RWPE2 (cell line): ENCODE results near the gene PPP1R7.

Experiments
- ATAC-seq: fragments of 200-7000 bp; cut with Tn5 transposase; 3 replicates; pipeline ENCODE4 v1.9.1; 2021; ENCODE audit warnings: low read depth
- DNase-seq: peaks from one replicate; pipeline ENCODE4 v3.0.0-alpha.2; 2020; ENCODE audit warnings: low spot score
- H3K27ac ChIP-seq: fragments of 450-650 bp; 2 replicates; pipeline ENCODE4 v1.5.1; 2017; ENCODE audit warnings: mild to moderate bottlenecking; ENCODE audit not compliant: poor library complexity, severe bottlenecking
- H3K27me3 ChIP-seq: fragments of 250-450 bp; sonication (Bioruptor Pico); 2 replicates; pipeline ENCODE4 v1.5.1; 2021; ENCODE audit warnings: mild to moderate bottlenecking, moderate library complexity; ENCODE audit not compliant: insufficient read depth, poor library complexity, severe bottlenecking
- H3K36me3 ChIP-seq: fragments of 250-450 bp; sonication (Bioruptor Pico); 2 replicates; pipeline ENCODE4 v1.5.1; 2020; ENCODE audit warnings: low read depth, mild to moderate bottlenecking, moderate library complexity
- H3K4me1 ChIP-seq: fragments of 250-450 bp; sonication (Bioruptor Pico); 2 replicates; pipeline ENCODE4 v1.5.1; 2021; ENCODE audit warnings: mild to moderate bottlenecking, moderate library complexity; ENCODE audit not compliant: insufficient read depth, poor library complexity, severe bottlenecking
- H3K4me3 ChIP-seq: fragments of 250-450 bp; sonication (Bioruptor Pico); 2 replicates; pipeline ENCODE4 v1.5.1; 2021; ENCODE audit warnings: mild to moderate bottlenecking, moderate library complexity; ENCODE audit not compliant: severe bottlenecking
- H3K9me3 ChIP-seq: fragments of 250-450 bp; sonication (Bioruptor Pico); 2 replicates; pipeline ENCODE4 v1.5.1; 2021; ENCODE audit warnings: mild to moderate bottlenecking, moderate library complexity; ENCODE audit not compliant: severe bottlenecking
- CTCF ChIP-seq: fragments of 450-650 bp; IDR thresholded peaks from one replicate; pipeline ENCODE4 v1.5.1; 2017; ENCODE audit warnings: mild to moderate bottlenecking, moderate library complexity; ENCODE audit not compliant: poor library complexity, severe bottlenecking

Gene PPP1R7

GRCh38 chr2:241115361-241115760 lies 34.9 kb upstream of the PPP1R7 start:
- Histone ChIP-seq H3K27ac (no peak overlapping the region), H3K36me3 (peaks cover 22% of the 10 kb centered on the region), H3K4me3 (no peak overlapping the region), H3K27me3 (no peaks in the 10 kb centered on the region), H3K4me1 (no peaks in the 10 kb centered on the region), H3K9me3 (no peaks in the 10 kb centered on the region)
- TF ChIP-seq CTCF, result no peak
- DNase-seq (no peak), ATAC-seq (no peak)

GRCh38 chr2:241116606-241117560 lies 33.4 kb upstream of the PPP1R7 start:
- Histone ChIP-seq H3K27ac (no peak overlapping the region), H3K4me3 (no peak overlapping the region), H3K4me1 (no peaks in the 10 kb centered on the region), H3K9me3 (no peaks in the 10 kb centered on the region), H3K27me3 (no peaks in the 10 kb centered on the region), H3K36me3 (peaks cover 38% of the 10 kb centered on the region)
- no peak for TF ChIP-seq CTCF
- no peak for DNase-seq
- no peak for ATAC-seq

- Histone ChIP-seq H3K36me3 (peaks cover 39% of the 10 kb centered on the region), H3K9me3 (no peaks in the 10 kb centered on the region), H3K27me3 (no peaks in the 10 kb centered on the region), H3K27ac (no peak overlapping the region), H3K4me1 (no peaks in the 10 kb centered on the region), H3K4me3 (no peak overlapping the region)
- TF ChIP-seq CTCF, result no peak
- DNase-seq (no peak), ATAC-seq (no peak)
These were observed 31.3 kb upstream of the PPP1R7 start for GRCh38 chr2:241118737-241119505.

- H3K27me3 ChIP-seq, result no peaks in the 10 kb centered on the region
- ATAC-seq (no peak), DNase-seq (no peak)
- TF ChIP-seq CTCF, result no peak
- no peaks in the 10 kb centered on the region for H3K9me3 ChIP-seq
- peaks cover 34% of the 10 kb centered on the region for H3K36me3 ChIP-seq
- H3K27ac ChIP-seq, result no peak overlapping the region
- no peaks in the 10 kb centered on the region for H3K4me1 ChIP-seq
- no peak overlapping the region for H3K4me3 ChIP-seq
These were observed 29.8 kb upstream of the PPP1R7 start for GRCh38 chr2:241120440-241120839.
